OCI-LY1 (cell line): ENCODE results near the gene TRAK1.

Experiments used
- EZH2 ChIP-seq: fragments of 200-600 bp; sonication (generic), shearing (Covaris generic); IDR thresholded peaks from 2 replicates; pipeline ENCODE4 v1.8.0; 2017; ENCODE audit warnings: borderline replicate concordance, mixed run types, mild to moderate bottlenecking, antibody characterized with exemption, low read length, moderate library complexity, mixed read lengths
- TF ChIP-seq, protein P1 (sequence below): fragments of 200-600 bp; sonication (generic), shearing (Covaris generic); IDR thresholded peaks from 2 replicates; pipeline ENCODE4 v1.5.1; 2017; ENCODE audit warnings: mild to moderate bottlenecking, antibody characterized with exemption, low read length, moderate library complexity, mixed read lengths

DNA sequence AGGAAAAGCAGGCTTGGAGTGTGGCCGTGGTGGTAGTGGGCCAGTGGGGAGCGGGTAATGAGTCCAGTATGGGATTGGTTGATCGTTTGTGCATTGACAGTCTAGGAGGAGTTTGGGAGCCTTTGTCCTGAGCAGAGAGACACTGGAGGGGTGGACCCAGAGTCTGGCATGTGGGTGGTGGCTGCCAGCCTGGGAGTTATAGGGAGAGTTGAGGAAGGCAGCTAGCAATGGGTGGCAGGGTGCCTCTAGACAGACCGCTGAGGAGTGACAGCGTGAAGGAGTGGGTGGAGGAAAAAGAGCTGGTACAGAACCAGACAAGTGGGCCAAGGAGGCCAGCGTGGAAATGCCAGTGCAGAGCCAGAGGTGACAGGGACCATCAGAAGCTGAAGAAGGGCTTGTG, 176.7 kb downstream of the TRAK1 start:
- TF ChIP-seq EZH2, result no peak
- TF ChIP-seq, protein P1, sequence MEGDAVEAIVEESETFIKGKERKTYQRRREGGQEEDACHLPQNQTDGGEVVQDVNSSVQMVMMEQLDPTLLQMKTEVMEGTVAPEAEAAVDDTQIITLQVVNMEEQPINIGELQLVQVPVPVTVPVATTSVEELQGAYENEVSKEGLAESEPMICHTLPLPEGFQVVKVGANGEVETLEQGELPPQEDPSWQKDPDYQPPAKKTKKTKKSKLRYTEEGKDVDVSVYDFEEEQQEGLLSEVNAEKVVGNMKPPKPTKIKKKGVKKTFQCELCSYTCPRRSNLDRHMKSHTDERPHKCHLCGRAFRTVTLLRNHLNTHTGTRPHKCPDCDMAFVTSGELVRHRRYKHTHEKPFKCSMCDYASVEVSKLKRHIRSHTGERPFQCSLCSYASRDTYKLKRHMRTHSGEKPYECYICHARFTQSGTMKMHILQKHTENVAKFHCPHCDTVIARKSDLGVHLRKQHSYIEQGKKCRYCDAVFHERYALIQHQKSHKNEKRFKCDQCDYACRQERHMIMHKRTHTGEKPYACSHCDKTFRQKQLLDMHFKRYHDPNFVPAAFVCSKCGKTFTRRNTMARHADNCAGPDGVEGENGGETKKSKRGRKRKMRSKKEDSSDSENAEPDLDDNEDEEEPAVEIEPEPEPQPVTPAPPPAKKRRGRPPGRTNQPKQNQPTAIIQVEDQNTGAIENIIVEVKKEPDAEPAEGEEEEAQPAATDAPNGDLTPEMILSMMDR, result no peak
